Panc1 (cell line): ENCODE measurements around the gene CD300LG. TPM values are rescaled to one million over a fixed set of nuclear protein-coding genes. Genes with fewer than 3 reads are reported as not detected.

Experiments used
- ATAC-seq: fragments of 200-7000 bp; cut with Tn5 transposase; 2 replicates; pipeline ENCODE4 v1.9.1; 2020; ENCODE audit warnings: mild to moderate bottlenecking, moderate library complexity
- BruUV-seq: library from RNA; stranded (reverse); fragments of 400-500 nt; replicated peaks from 2 replicates; lab custom pipeline; 2021; lab: Mats Ljungman, UMichigan
- CTCF ChIA-PET: fragments of 300-600 bp; sonication (Branson Sonifier 250); formaldehyde crosslinking; loops from one replicate; lab custom pipeline; 2022; ENCODE audit warnings: antibody characterized with exemption; lab: Charles Lee
- POLR2A ChIA-PET: fragments of 300-600 bp; sonication (Branson Sonifier 250); formaldehyde crosslinking; loops from one replicate; lab custom pipeline; 2022; ENCODE audit warnings: antibody characterized with exemption; lab: Charles Lee
- DNase-seq: peaks from one replicate; pipeline ENCODE4 v3.0.0-alpha.2; 2010; ENCODE audit warnings: low read depth, low spot score
- H3K27ac ChIP-seq: 2 replicates; pipeline ENCODE4 v1.5.1; 2011; ENCODE audit warnings: mild to moderate bottlenecking, low read length, inconsistent platforms
- H3K27me3 ChIP-seq: fragments of 200-500 bp; sonication (Bioruptor generic); 2 replicates; pipeline ENCODE4 v1.6.0; 2014; ENCODE audit warnings: low read length, inconsistent platforms; ENCODE audit not compliant: control insufficient read depth, insufficient read depth
- H3K36me3 ChIP-seq: fragments of 200-500 bp; sonication (Bioruptor generic); 2 replicates; pipeline ENCODE4 v1.5.1; 2014; ENCODE audit warnings: inconsistent platforms, mild to moderate bottlenecking, low read length, moderate library complexity; ENCODE audit not compliant: control insufficient read depth, insufficient read depth
- H3K4me1 ChIP-seq: 2 replicates; pipeline ENCODE4 v1.5.1; 2011; ENCODE audit warnings: inconsistent platforms, mild to moderate bottlenecking, low read length, moderate library complexity; ENCODE audit not compliant: control insufficient read depth, insufficient read depth
- H3K4me3 ChIP-seq, 2 experiments: 2 replicates each; pipeline ENCODE4 v1.5.1; 2011 to 2012; ENCODE audit warnings: low read depth in 2 of 2, low read length in 2 of 2, mild to moderate bottlenecking in 2 of 2, inconsistent platforms in 1 of 2, moderate library complexity in 1 of 2
- H3K9me3 ChIP-seq: fragments of 200-500 bp; sonication (Bioruptor generic); 2 replicates; pipeline ENCODE4 v1.5.1; 2014; ENCODE audit warnings: low read depth, mild to moderate bottlenecking, inconsistent platforms, low read length, moderate library complexity; ENCODE audit not compliant: control insufficient read depth, insufficient read depth
- POLR2AphosphoS5 ChIP-seq: IDR thresholded peaks from 2 replicates; pipeline ENCODE4 v1.6.1; 2012; ENCODE audit warnings: mild to moderate bottlenecking, low read depth, low read length, moderate library complexity
- SIN3A ChIP-seq: IDR thresholded peaks from 2 replicates; pipeline ENCODE4 v1.6.1; 2012; ENCODE audit warnings: low read depth, mild to moderate bottlenecking, low read length, moderate library complexity, borderline replicate concordance; ENCODE audit not compliant: insufficient read depth
- TCF7L2 ChIP-seq: IDR thresholded peaks from 2 replicates; pipeline ENCODE4 v1.6.1; 2011; ENCODE audit warnings: mild to moderate bottlenecking, low read depth, low read length, inconsistent platforms
- in situ Hi-C: cut with HindIII; loops from 2 replicates; pipeline ENCODE4 v1.10.0; 2016; ENCODE audit warnings: low sequenced_read_pairs, low pct_unique_long_range_greater_than_20kb
- intact Hi-C: fragments of 100-400 bp; cut with micrococcal nuclease; formaldehyde crosslinking; loops from one replicate; pipeline ENCODE4 v1.10.0; 2022; ENCODE audit not compliant: unreplicated experiment
- total RNA-seq: library from RNA; stranded (reverse); gene quantifications from one replicate; pipeline ENCODE4 v1.2.1, GENCODE V29; 2021; ENCODE audit not compliant: unreplicated experiment
- TF ChIP-seq, protein P1 (sequence below), 2 experiments: IDR thresholded peaks; 2 replicates each; pipeline ENCODE4 v1.6.1; 2011 to 2012; ENCODE audit warnings: low read depth in 2 of 2, control low read depth in 1 of 2, low read length in 1 of 2, mild to moderate bottlenecking in 1 of 2, moderate library complexity in 1 of 2; ENCODE audit not compliant: insufficient read depth in 1 of 2
- TF ChIP-seq, protein P2 (sequence below): fragments of 450-650 bp; IDR thresholded peaks from 2 replicates; pipeline ENCODE4 v1.5.1; 2017; ENCODE audit warnings: mild to moderate bottlenecking

Gene CD300LG
- total RNA-seq, 1 experiment from 2014 or later: not detected

DNA sequence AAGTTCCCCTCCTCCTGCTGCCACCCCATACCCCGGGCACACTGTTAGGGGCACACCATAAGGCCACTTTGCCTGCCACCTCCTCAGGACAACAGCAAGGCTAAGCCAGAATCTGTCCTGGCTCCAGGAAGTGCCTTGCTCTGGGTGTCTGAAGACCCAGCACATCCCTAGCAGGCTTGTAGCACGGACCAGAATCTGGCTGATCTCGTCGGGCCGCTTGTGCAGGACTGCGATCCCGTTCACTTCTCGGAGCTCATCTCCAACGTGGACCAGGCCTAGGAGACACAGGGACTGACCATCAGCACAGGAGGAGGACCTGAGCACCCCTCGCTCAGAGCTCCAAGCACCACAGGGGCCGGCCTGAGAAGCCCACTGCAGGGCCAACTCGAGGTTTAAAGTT, 21.4 kb upstream of the CD300LG start:
- POLR2A ChIA-PET: interaction anchor here (0.5 kb wide), 1 partner anchor 26 kb away, joined by 10 read pairs; no protein-coding TSS in a partner anchor
- intact Hi-C loops: no loop called here
- no TSS peak for BruUV-seq

DNA sequence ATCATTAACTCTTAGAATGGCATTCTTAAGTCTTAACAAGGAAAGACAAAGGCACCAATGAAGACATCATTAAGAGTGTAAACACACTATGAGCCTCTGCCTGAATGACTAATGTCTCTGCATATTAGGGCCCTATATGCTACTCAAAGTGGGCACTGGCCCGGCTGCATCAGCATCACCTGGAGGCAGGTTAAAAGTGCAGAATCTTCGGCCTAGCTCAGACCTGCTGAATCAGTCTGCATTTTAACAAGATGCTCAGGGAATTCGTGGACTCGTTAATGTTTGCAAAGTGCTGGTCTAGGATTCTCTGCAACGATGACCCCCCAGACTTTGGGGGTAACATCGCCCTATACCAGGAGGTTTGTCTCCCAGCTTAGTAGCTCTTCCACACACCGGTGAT, 20.8 kb upstream of the CD300LG start:
- no peaks in the 10 kb centered on the region for H3K4me1 ChIP-seq
- intact Hi-C loops (no loop called here), in situ Hi-C loops (no loop called here)
- no peak for DNase-seq
- H3K27me3 ChIP-seq: no peaks in the 10 kb centered on the region
- ATAC-seq: no peak
- no TSS peak for BruUV-seq
- H3K36me3 ChIP-seq: no peaks in the 10 kb centered on the region
- H3K27ac ChIP-seq: no peak overlapping the region
- CTCF ChIA-PET: no interaction called here
- POLR2A ChIA-PET: no interaction called here
- H3K9me3 ChIP-seq: no peaks in the 10 kb centered on the region
- H3K4me3 ChIP-seq: no peak overlapping the region
- TF ChIP-seq POLR2AphosphoS5: no peak
- TF ChIP-seq, protein P1, sequence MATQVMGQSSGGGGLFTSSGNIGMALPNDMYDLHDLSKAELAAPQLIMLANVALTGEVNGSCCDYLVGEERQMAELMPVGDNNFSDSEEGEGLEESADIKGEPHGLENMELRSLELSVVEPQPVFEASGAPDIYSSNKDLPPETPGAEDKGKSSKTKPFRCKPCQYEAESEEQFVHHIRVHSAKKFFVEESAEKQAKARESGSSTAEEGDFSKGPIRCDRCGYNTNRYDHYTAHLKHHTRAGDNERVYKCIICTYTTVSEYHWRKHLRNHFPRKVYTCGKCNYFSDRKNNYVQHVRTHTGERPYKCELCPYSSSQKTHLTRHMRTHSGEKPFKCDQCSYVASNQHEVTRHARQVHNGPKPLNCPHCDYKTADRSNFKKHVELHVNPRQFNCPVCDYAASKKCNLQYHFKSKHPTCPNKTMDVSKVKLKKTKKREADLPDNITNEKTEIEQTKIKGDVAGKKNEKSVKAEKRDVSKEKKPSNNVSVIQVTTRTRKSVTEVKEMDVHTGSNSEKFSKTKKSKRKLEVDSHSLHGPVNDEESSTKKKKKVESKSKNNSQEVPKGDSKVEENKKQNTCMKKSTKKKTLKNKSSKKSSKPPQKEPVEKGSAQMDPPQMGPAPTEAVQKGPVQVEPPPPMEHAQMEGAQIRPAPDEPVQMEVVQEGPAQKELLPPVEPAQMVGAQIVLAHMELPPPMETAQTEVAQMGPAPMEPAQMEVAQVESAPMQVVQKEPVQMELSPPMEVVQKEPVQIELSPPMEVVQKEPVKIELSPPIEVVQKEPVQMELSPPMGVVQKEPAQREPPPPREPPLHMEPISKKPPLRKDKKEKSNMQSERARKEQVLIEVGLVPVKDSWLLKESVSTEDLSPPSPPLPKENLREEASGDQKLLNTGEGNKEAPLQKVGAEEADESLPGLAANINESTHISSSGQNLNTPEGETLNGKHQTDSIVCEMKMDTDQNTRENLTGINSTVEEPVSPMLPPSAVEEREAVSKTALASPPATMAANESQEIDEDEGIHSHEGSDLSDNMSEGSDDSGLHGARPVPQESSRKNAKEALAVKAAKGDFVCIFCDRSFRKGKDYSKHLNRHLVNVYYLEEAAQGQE (IDR thresholded peaks at IDR 0.05; ENCODE audit: insufficient read depth in 1 of 2, low read depth in 2 of 2, low read length in 1 of 2): no peak
- no peak for TF ChIP-seq TCF7L2

More for the DNA sequence above, 21.4 kb upstream of the CD300LG start:
- H3K4me1 ChIP-seq: no peaks in the 10 kb centered on the region
- no peaks in the 10 kb centered on the region for H3K36me3 ChIP-seq
- H3K9me3 ChIP-seq: no peaks in the 10 kb centered on the region
- no peaks in the 10 kb centered on the region for H3K27me3 ChIP-seq
- no peak for TF ChIP-seq SIN3A
- no peak for TF ChIP-seq POLR2AphosphoS5
- TF ChIP-seq TCF7L2: no peak
- TF ChIP-seq, protein P2, sequence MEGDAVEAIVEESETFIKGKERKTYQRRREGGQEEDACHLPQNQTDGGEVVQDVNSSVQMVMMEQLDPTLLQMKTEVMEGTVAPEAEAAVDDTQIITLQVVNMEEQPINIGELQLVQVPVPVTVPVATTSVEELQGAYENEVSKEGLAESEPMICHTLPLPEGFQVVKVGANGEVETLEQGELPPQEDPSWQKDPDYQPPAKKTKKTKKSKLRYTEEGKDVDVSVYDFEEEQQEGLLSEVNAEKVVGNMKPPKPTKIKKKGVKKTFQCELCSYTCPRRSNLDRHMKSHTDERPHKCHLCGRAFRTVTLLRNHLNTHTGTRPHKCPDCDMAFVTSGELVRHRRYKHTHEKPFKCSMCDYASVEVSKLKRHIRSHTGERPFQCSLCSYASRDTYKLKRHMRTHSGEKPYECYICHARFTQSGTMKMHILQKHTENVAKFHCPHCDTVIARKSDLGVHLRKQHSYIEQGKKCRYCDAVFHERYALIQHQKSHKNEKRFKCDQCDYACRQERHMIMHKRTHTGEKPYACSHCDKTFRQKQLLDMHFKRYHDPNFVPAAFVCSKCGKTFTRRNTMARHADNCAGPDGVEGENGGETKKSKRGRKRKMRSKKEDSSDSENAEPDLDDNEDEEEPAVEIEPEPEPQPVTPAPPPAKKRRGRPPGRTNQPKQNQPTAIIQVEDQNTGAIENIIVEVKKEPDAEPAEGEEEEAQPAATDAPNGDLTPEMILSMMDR: no peak
- TF ChIP-seq, protein P1 (IDR thresholded peaks at IDR 0.05; ENCODE audit: insufficient read depth in 1 of 2, low read depth in 2 of 2, low read length in 1 of 2): no peak
- ATAC-seq (no peak), DNase-seq (no peak)
- H3K27ac ChIP-seq: no peak overlapping the region
- in situ Hi-C loops: no loop called here
- CTCF ChIA-PET: no interaction called here
- H3K4me3 ChIP-seq: no peak overlapping the region
